Stimulated activated naive CD8-positive, alpha-beta T cell treated with anti-CD3 and anti-CD28 coated beads, Interleukin-15, Interleukin-2, amounts not matched to agents 100 U/mL and 50 U/mL, for 24 hours (primary cell): ENCODE measurements around the gene SEZ6L.

ENCODE experiments used
- ATAC-seq: fragments of 150-1000 bp; cut with Tn5 transposase; one replicate; pipeline ENCODE4 v1.10.0; 2021
- DNase-seq: peaks from one replicate; pipeline ENCODE4 v3.0.0; 2021

The SEZ6L gene

GRCh38 chr22:26182723-26183122 is 13.5 kb downstream of the SEZ6L start:
- ATAC-seq (no peak), DNase-seq (no peak)

- ATAC-seq (no peak), DNase-seq (no peak)
Measured at GRCh38 chr22:26185190-26185589, 15.9 kb downstream of the SEZ6L start.

DNA sequence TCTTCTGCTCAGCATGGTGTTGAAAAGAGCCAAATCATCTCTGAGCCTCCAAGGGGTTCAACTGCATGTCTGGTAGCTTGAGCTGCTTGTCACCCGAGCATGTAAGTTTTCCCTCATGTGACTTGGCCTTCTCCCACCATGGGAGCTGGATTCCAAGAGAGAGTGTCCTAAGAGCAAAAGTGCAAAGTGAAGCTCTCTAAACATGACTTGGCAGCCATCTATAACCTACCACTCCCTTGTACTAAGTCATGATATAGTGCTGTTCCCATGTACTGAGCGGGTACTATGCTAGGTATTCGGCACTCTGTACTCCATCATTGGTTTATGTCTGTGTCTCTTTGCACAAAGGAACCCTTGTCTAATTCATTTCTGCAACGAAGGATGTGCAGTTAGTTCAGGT is 19.1 kb downstream of the SEZ6L start:
- ATAC-seq (no peak), DNase-seq (no peak)

GRCh38 chr22:26194313-26194712 is 25.1 kb downstream of the SEZ6L start:
- DNase-seq: no peak

GRCh38 chr22:26194877-26195276 is 25.6 kb downstream of the SEZ6L start:
- no peak for DNase-seq

More at GRCh38 chr22:26194313-26194712, 25.1 kb downstream of the SEZ6L start:
- ATAC-seq: no peak

GRCh38 chr22:26196657-26197056 is 27.4 kb downstream of the SEZ6L start:
- DNase-seq (no peak), ATAC-seq (no peak)

More at GRCh38 chr22:26194877-26195276, 25.6 kb downstream of the SEZ6L start:
- no peak for ATAC-seq

DNA sequence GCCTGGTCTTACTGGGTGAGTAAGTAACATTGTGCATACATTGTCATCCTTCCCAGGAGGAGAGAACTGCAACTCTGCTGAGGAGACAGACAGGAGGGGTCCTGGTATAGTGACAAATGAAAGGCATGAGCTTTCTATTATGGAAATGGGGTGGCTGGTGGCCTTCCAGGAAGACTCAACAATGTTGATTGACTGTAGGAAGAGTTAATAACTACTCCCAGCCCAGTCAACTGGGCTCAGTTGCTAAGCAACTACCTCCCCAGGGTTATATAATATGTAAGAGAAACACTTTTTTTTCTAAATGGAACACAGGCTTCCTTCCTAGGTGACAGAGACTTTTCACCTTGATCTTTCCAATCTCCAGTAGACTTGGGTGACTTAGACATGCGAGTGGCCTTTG is 28.2 kb downstream of the SEZ6L start:
- DNase-seq: no peak
- no peak for ATAC-seq

- no peak for ATAC-seq
- DNase-seq: no peak
Measured at GRCh38 chr22:26199665-26200064, 30.4 kb downstream of the SEZ6L start.

GRCh38 chr22:26202280-26202924 is 33.1 kb downstream of the SEZ6L start:
- ATAC-seq (no peak), DNase-seq (no peak)

- ATAC-seq: no peak
Measured at GRCh38 chr22:26205494-26205893, 36.2 kb downstream of the SEZ6L start.

GRCh38 chr22:26210334-26210733 is 41.1 kb downstream of the SEZ6L start:
- DNase-seq (no peak), ATAC-seq (no peak)

More at GRCh38 chr22:26205494-26205893, 36.2 kb downstream of the SEZ6L start:
- no peak for DNase-seq

GRCh38 chr22:26213826-26214225 is 44.6 kb downstream of the SEZ6L start:
- DNase-seq (no peak), ATAC-seq (no peak)

GRCh38 chr22:26214466-26214865 is 45.2 kb downstream of the SEZ6L start:
- no peak for DNase-seq

GRCh38 chr22:26215736-26216135 is 46.5 kb downstream of the SEZ6L start:
- ATAC-seq (no peak), DNase-seq (no peak)

More at GRCh38 chr22:26214466-26214865, 45.2 kb downstream of the SEZ6L start:
- no peak for ATAC-seq

- DNase-seq: no peak
- ATAC-seq: no peak
Measured at GRCh38 chr22:26225207-26225606, 55.9 kb downstream of the SEZ6L start.

GRCh38 chr22:26226538-26227297 is 57.5 kb downstream of the SEZ6L start:
- ATAC-seq (no peak), DNase-seq (no peak)

GRCh38 chr22:26229910-26230309 is 60.6 kb downstream of the SEZ6L start:
- no peak for ATAC-seq
- DNase-seq: no peak

- ATAC-seq: no peak
- no peak for DNase-seq
Measured at GRCh38 chr22:26234296-26234695, 65.0 kb downstream of the SEZ6L start.

GRCh38 chr22:26235792-26236487 is 66.7 kb downstream of the SEZ6L start:
- ATAC-seq: no peak
- no peak for DNase-seq

- DNase-seq: no peak
- no peak for ATAC-seq
Measured at GRCh38 chr22:26236991-26237390, 67.7 kb downstream of the SEZ6L start.

GRCh38 chr22:26238596-26238995 is 69.3 kb downstream of the SEZ6L start:
- peak; percentile 29 for ATAC-seq
- DNase-seq: no peak

DNA sequence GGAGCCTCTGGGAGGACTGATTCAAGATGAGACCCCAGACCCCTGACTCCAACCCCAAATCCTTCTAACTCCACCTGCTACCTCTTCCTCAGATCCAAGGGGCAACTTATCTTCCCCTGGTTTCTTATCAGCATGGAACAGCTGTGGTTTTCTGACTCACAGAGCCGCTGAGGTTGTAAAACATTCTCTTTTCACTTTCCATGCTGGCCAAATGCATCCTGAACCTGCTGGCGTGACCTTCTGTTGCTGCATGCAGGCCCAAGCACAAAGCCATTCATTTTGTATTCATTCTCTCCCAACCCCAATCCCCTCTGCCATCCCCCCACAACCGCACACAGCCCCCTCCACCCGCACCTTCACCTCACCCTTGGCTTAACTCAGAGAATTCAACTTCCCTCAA is 70.3 kb downstream of the SEZ6L start:
- DNase-seq: no peak
- peak; percentile 14 for ATAC-seq

DNA sequence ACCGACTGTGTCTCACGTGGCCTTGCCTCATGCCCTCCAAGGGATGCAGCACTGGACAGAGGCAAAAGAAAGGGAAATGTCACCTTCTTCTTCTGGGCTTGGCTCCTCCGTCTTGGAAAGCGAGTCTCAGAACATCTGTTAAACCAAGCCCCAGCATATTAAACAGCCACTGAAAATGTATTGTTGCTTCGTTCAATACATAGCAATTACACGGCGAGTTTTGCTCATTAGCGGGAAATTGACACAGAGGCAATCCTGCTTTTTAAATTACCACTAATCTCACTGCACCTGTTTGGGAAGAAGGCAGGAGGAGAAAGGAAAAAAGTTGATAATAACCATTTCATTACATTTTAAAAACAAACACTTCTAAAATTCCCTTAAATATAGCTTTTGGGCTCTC is 72.1 kb downstream of the SEZ6L start:
- ATAC-seq (no peak), DNase-seq (no peak)
